ENCODE data around the gene ADTRP. TPM values are rescaled to one million over a fixed set of nuclear protein-coding genes. Genes with fewer than 3 reads are reported as not detected.
A peak's percentile ranks its signal among the peaks of the same experiment; 100 is the strongest.

The ADTRP gene
- total RNA-seq, 1 donor from 2014 or later: 0.35 TPM

DNA sequence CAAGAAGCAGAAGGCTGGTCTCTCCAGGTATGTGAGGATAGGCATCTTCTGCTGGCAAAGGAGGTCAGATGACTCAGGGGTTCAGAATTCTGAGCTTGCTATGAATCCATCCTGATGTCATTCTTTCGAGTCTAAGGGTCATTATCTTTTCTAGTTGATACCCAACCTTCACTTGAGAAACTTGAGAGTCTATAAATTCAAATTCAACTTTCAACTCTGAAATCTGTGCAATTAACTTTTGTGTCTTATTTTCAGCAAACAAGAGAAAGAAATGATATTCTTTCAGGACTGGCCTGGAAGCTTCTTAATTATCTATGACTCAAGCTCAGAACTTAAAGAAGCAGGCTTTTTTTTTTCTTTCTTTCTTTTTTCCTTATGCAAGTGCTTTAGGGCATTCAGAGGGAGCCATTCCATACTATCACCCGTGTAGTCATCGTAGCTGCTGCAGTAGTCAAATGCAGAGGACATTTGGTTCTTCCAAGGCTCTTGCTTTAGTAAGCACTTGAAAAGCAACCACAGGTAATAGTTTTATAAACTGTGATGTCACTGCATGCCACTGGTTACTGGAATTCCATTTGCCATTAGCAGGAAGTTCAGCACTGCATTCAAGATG lies 93.0 kb downstream of the ADTRP start:
- no peaks in the 10 kb centered on the region for H3K27me3 Mint-ChIP-seq (ENCODE audit: low read depth)
- H3K4me1 Mint-ChIP-seq (ENCODE audit: low read depth): peaks cover 23% of the 10 kb centered on the region
- H3K4me3 Mint-ChIP-seq (ENCODE audit: unreplicated experiment): no peak overlapping the region
- H3K9me3 Mint-ChIP-seq (ENCODE audit: low read depth): peaks cover 10% of the 10 kb centered on the region
- no peaks in the 10 kb centered on the region for H3K36me3 Mint-ChIP-seq (ENCODE audit: low read depth)
- TF ChIP-seq, protein P1, sequence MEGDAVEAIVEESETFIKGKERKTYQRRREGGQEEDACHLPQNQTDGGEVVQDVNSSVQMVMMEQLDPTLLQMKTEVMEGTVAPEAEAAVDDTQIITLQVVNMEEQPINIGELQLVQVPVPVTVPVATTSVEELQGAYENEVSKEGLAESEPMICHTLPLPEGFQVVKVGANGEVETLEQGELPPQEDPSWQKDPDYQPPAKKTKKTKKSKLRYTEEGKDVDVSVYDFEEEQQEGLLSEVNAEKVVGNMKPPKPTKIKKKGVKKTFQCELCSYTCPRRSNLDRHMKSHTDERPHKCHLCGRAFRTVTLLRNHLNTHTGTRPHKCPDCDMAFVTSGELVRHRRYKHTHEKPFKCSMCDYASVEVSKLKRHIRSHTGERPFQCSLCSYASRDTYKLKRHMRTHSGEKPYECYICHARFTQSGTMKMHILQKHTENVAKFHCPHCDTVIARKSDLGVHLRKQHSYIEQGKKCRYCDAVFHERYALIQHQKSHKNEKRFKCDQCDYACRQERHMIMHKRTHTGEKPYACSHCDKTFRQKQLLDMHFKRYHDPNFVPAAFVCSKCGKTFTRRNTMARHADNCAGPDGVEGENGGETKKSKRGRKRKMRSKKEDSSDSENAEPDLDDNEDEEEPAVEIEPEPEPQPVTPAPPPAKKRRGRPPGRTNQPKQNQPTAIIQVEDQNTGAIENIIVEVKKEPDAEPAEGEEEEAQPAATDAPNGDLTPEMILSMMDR (IDR thresholded peaks at IDR 0.05): no peak
- peak overlapping the region; percentile 67 for H3K27ac Mint-ChIP-seq (ENCODE audit: unreplicated experiment)
- no peak for DNase-seq (ENCODE audit: low spot score)

GRCh38 chr6:11684901-11685480 lies 93.6 kb downstream of the ADTRP start:
- DNase-seq (ENCODE audit: low spot score): no peak
- no peaks in the 10 kb centered on the region for H3K27me3 Mint-ChIP-seq (ENCODE audit: low read depth)
- H3K4me3 Mint-ChIP-seq (ENCODE audit: unreplicated experiment): no peak overlapping the region
- TF ChIP-seq, protein P1 (IDR thresholded peaks at IDR 0.05): no peak
- peaks cover 1% of the 10 kb centered on the region for H3K36me3 Mint-ChIP-seq (ENCODE audit: low read depth)
- H3K4me1 Mint-ChIP-seq (ENCODE audit: low read depth): peaks cover 23% of the 10 kb centered on the region
- H3K27ac Mint-ChIP-seq (ENCODE audit: unreplicated experiment): peak overlapping the region; percentile 67
- H3K9me3 Mint-ChIP-seq (ENCODE audit: low read depth): peaks cover 9% of the 10 kb centered on the region

DNA sequence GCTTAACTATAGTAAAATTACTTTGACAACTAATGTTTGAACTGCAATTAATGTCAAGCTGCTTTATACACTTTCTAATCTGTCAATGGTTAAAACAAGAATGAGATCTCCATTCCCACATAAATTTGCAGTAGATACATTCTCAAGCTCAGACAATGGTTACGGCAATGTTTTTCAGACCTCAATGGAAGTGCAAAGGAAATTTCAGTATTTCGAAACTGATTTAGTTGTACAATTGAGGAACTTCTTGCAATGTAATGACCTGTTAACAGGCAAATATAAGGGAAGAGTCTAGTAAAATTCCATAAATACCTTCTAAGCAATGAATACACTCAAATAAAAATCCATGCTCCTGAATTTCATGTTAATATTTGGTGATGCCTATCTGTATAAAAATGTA lies 94.7 kb downstream of the ADTRP start:
- H3K27ac Mint-ChIP-seq (ENCODE audit: unreplicated experiment): no peak overlapping the region
- peaks cover 13% of the 10 kb centered on the region for H3K9me3 Mint-ChIP-seq (ENCODE audit: low read depth)
- H3K4me1 Mint-ChIP-seq (ENCODE audit: low read depth): peaks cover 23% of the 10 kb centered on the region
- H3K4me3 Mint-ChIP-seq (ENCODE audit: unreplicated experiment): no peak overlapping the region
- no peaks in the 10 kb centered on the region for H3K27me3 Mint-ChIP-seq (ENCODE audit: low read depth)
- no peak for DNase-seq (ENCODE audit: low spot score)
- TF ChIP-seq, protein P1 (IDR thresholded peaks at IDR 0.05): no peak
- H3K36me3 Mint-ChIP-seq (ENCODE audit: low read depth): peaks cover 1% of the 10 kb centered on the region

DNA sequence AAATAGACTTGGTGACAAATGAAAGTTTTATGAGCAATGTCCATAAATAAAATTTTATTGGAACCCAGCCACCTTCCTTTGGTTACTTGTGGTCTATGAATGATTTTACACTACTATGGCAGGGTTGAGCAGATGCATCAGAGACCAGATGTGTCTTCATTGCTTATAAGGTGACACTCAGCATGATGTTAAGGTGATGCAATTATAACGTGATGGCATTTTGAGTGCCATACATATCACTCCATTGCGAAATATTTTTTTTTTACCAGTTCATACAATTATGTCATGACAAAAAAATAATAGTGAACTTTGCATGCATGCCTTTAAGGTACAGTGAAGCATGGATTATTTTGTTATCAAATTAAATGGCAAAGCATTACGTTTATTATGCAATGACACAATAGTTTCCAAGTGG lies 96.0 kb downstream of the ADTRP start:
- Mint-ChIP-seq H3K9me3 (ENCODE audit: low read depth) (peaks cover 13% of the 10 kb centered on the region), H3K4me3 (ENCODE audit: unreplicated experiment) (no peak overlapping the region), H3K27me3 (ENCODE audit: low read depth) (no peaks in the 10 kb centered on the region), H3K27ac (ENCODE audit: unreplicated experiment) (no peak overlapping the region), H3K36me3 (ENCODE audit: low read depth) (peaks cover 1% of the 10 kb centered on the region), H3K4me1 (ENCODE audit: low read depth) (peaks cover 23% of the 10 kb centered on the region)
- no peak for DNase-seq (ENCODE audit: low spot score)
- TF ChIP-seq, protein P1 (IDR thresholded peaks at IDR 0.05): no peak

GRCh38 chr6:11681770-11682169 lies 96.8 kb downstream of the ADTRP start:
- H3K27ac Mint-ChIP-seq (ENCODE audit: unreplicated experiment): no peak overlapping the region
- no peaks in the 10 kb centered on the region for H3K27me3 Mint-ChIP-seq (ENCODE audit: low read depth)
- no peak overlapping the region for H3K4me3 Mint-ChIP-seq (ENCODE audit: unreplicated experiment)
- TF ChIP-seq, protein P1 (IDR thresholded peaks at IDR 0.05): peak; percentile 36
- no peak for DNase-seq (ENCODE audit: low spot score)
- peaks cover 23% of the 10 kb centered on the region for H3K4me1 Mint-ChIP-seq (ENCODE audit: low read depth)
- H3K36me3 Mint-ChIP-seq (ENCODE audit: low read depth): peaks cover 1% of the 10 kb centered on the region
- H3K9me3 Mint-ChIP-seq (ENCODE audit: low read depth): peaks cover 13% of the 10 kb centered on the region
